ENCODE measurements around the gene NEDD4.

Gene NEDD4

DNA sequence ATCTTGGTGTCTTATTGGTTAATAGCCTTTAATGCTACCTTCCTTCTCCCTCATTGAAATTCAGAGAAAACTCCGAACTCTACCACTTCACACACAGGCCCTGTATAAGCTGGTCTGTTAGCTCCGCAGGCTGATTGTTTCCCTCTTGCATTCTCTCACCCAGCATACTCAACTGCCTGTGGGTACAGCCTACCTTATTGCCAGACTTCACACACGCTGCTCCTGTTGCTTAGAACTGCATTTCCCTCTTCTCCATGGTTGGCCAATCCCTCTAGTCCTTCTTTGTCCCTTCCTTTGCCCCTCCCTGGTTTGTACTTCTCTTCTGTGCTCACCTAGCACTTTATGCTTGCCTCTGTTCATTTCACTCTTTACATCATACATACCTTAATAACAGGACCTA, 157.5 kb downstream of the NEDD4 start:
- TF ChIP-seq POLR2AphosphoS5 (IDR thresholded peaks at IDR 0.05; ENCODE audit: low read depth, low read length) (no peak), SIN3A (IDR thresholded peaks at IDR 0.05; ENCODE audit: borderline replicate concordance, insufficient read depth, low read length) (no peak), TAF1 (IDR thresholded peaks at IDR 0.05; ENCODE audit: borderline replicate concordance, insufficient read depth, low read length) (no peak), REST (IDR thresholded peaks at IDR 0.05; ENCODE audit: insufficient read depth in 1 of 2, low read depth in 2 of 2, low read length in 2 of 2) (no peak)

- TF ChIP-seq FOXP2 (optimal IDR thresholded peaks at IDR 0.05; ENCODE audit: borderline replicate concordance, extremely low read depth, extremely low read length, insufficient read depth) (no peak), SIN3A (IDR thresholded peaks at IDR 0.05; ENCODE audit: borderline replicate concordance, insufficient read depth, low read length) (no peak), REST (IDR thresholded peaks at IDR 0.05; ENCODE audit: insufficient read depth in 1 of 2, low read depth in 2 of 2, low read length in 2 of 2) (no peak)
Observed at GRCh38 chr15:55834331-55834730, 159.1 kb downstream of the NEDD4 start.

DNA sequence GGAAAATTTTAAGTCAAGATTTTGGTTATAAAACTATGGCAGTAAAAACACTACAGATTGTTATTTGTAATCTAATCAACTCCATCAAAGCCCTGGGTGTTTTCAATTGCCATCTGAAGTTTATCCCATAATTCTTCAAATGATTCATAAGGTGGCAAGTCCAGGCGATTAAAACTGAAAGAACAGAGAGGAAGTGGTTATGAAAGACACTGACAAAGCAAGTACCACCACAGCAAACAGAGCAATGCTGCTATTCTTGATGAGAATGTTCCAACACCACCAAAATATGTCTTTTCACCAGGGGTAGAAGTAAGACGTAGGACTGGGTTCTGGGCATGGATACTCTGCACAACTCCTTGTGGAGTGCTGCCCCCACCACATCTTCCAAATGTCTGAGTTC, 163.6 kb downstream of the NEDD4 start:
- TF ChIP-seq SIN3A (IDR thresholded peaks at IDR 0.05; ENCODE audit: borderline replicate concordance, insufficient read depth, low read length) (no peak), TAF1 (IDR thresholded peaks at IDR 0.05; ENCODE audit: borderline replicate concordance, insufficient read depth, low read length) (no peak)

DNA sequence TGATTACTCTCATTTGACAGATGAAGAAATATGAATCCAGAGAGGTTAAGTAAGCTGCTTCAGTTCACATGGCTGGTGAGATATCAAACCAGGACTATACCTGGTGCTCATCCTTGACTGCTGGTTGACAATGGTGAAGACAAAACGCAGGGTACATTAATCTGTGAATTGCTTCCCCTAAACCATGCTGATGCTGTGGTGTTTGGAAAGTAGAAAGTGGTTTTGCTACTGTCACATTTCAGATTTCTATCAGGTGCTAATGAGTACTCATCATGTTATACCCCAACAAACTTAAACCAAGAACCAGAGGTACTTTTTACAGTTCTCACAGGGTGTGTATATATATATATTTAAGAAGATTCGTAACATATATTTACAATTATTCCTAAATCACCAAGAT, 165.5 kb downstream of the NEDD4 start:
- no peak for TF ChIP-seq REST (IDR thresholded peaks at IDR 0.05; ENCODE audit: insufficient read depth in 1 of 2, low read depth in 2 of 2, low read length in 2 of 2)
- no peak for TF ChIP-seq POLR2AphosphoS5 (IDR thresholded peaks at IDR 0.05; ENCODE audit: low read depth, low read length)
- no peak for TF ChIP-seq FOXP2 (optimal IDR thresholded peaks at IDR 0.05; ENCODE audit: borderline replicate concordance, extremely low read depth, extremely low read length, insufficient read depth)
- no peak for TF ChIP-seq TAF1 (IDR thresholded peaks at IDR 0.05; ENCODE audit: borderline replicate concordance, insufficient read depth, low read length)
- no peak for TF ChIP-seq SIN3A (IDR thresholded peaks at IDR 0.05; ENCODE audit: borderline replicate concordance, insufficient read depth, low read length)

- TF ChIP-seq SIN3A (IDR thresholded peaks at IDR 0.05; ENCODE audit: borderline replicate concordance, insufficient read depth, low read length): no peak
- no peak for TF ChIP-seq TAF1 (IDR thresholded peaks at IDR 0.05; ENCODE audit: borderline replicate concordance, insufficient read depth, low read length)
- no peak for TF ChIP-seq FOXP2 (optimal IDR thresholded peaks at IDR 0.05; ENCODE audit: borderline replicate concordance, extremely low read depth, extremely low read length, insufficient read depth)
- no peak for TF ChIP-seq POLR2AphosphoS5 (IDR thresholded peaks at IDR 0.05; ENCODE audit: low read depth, low read length)
- TF ChIP-seq REST (IDR thresholded peaks at IDR 0.05; ENCODE audit: insufficient read depth in 1 of 2, low read depth in 2 of 2, low read length in 2 of 2): no peak
Observed at GRCh38 chr15:55827204-55827603, 166.2 kb downstream of the NEDD4 start.

Data from PFSK-1 (cell line).